Panc1 (cell line): ENCODE results near the gene PRR14L. TPM values are rescaled to one million over a fixed set of nuclear protein-coding genes. Genes with fewer than 3 reads are reported as not detected.
A peak's percentile ranks its signal among the peaks of the same experiment; 100 is the strongest.

Source experiments
- ATAC-seq: fragments of 200-7000 bp; cut with Tn5 transposase; 2 replicates; pipeline ENCODE4 v1.9.1; 2020; ENCODE audit warnings: mild to moderate bottlenecking, moderate library complexity
- BruUV-seq: library from RNA; stranded (reverse); fragments of 400-500 nt; replicated peaks from 2 replicates; lab custom pipeline; 2021; lab: Mats Ljungman, UMichigan
- CTCF ChIA-PET: fragments of 300-600 bp; sonication (Branson Sonifier 250); formaldehyde crosslinking; loops from one replicate; lab custom pipeline; 2022; ENCODE audit warnings: antibody characterized with exemption; lab: Charles Lee
- POLR2A ChIA-PET: fragments of 300-600 bp; sonication (Branson Sonifier 250); formaldehyde crosslinking; loops from one replicate; lab custom pipeline; 2022; ENCODE audit warnings: antibody characterized with exemption; lab: Charles Lee
- DNase-seq: peaks from one replicate; pipeline ENCODE4 v3.0.0-alpha.2; 2010; ENCODE audit warnings: low read depth, low spot score
- H3K27ac ChIP-seq: 2 replicates; pipeline ENCODE4 v1.5.1; 2011; ENCODE audit warnings: mild to moderate bottlenecking, low read length, inconsistent platforms
- H3K27me3 ChIP-seq: fragments of 200-500 bp; sonication (Bioruptor generic); 2 replicates; pipeline ENCODE4 v1.6.0; 2014; ENCODE audit warnings: low read length, inconsistent platforms; ENCODE audit not compliant: control insufficient read depth, insufficient read depth
- H3K36me3 ChIP-seq: fragments of 200-500 bp; sonication (Bioruptor generic); 2 replicates; pipeline ENCODE4 v1.5.1; 2014; ENCODE audit warnings: inconsistent platforms, mild to moderate bottlenecking, low read length, moderate library complexity; ENCODE audit not compliant: control insufficient read depth, insufficient read depth
- H3K4me1 ChIP-seq: 2 replicates; pipeline ENCODE4 v1.5.1; 2011; ENCODE audit warnings: inconsistent platforms, mild to moderate bottlenecking, low read length, moderate library complexity; ENCODE audit not compliant: control insufficient read depth, insufficient read depth
- H3K4me3 ChIP-seq, 2 experiments: 2 replicates each; pipeline ENCODE4 v1.5.1; 2011 to 2012; ENCODE audit warnings: low read depth in 2 of 2, low read length in 2 of 2, mild to moderate bottlenecking in 2 of 2, inconsistent platforms in 1 of 2, moderate library complexity in 1 of 2
- H3K9me3 ChIP-seq: fragments of 200-500 bp; sonication (Bioruptor generic); 2 replicates; pipeline ENCODE4 v1.5.1; 2014; ENCODE audit warnings: low read depth, mild to moderate bottlenecking, inconsistent platforms, low read length, moderate library complexity; ENCODE audit not compliant: control insufficient read depth, insufficient read depth
- CTCF ChIP-seq: fragments of 450-650 bp; IDR thresholded peaks from 2 replicates; pipeline ENCODE4 v1.5.1; 2017; ENCODE audit warnings: mild to moderate bottlenecking
- POLR2AphosphoS5 ChIP-seq: IDR thresholded peaks from 2 replicates; pipeline ENCODE4 v1.6.1; 2012; ENCODE audit warnings: mild to moderate bottlenecking, low read depth, low read length, moderate library complexity
- REST ChIP-seq, 2 experiments: IDR thresholded peaks; 2 replicates each; pipeline ENCODE4 v1.6.1; 2011 to 2012; ENCODE audit warnings: low read depth in 2 of 2, control low read depth in 1 of 2, low read length in 1 of 2, mild to moderate bottlenecking in 1 of 2, moderate library complexity in 1 of 2; ENCODE audit not compliant: insufficient read depth in 1 of 2
- SIN3A ChIP-seq: IDR thresholded peaks from 2 replicates; pipeline ENCODE4 v1.6.1; 2012; ENCODE audit warnings: low read depth, mild to moderate bottlenecking, low read length, moderate library complexity, borderline replicate concordance; ENCODE audit not compliant: insufficient read depth
- TCF7L2 ChIP-seq: IDR thresholded peaks from 2 replicates; pipeline ENCODE4 v1.6.1; 2011; ENCODE audit warnings: mild to moderate bottlenecking, low read depth, low read length, inconsistent platforms
- in situ Hi-C: cut with HindIII; loops from 2 replicates; pipeline ENCODE4 v1.10.0; 2016; ENCODE audit warnings: low sequenced_read_pairs, low pct_unique_long_range_greater_than_20kb
- intact Hi-C: fragments of 100-400 bp; cut with micrococcal nuclease; formaldehyde crosslinking; loops from one replicate; pipeline ENCODE4 v1.10.0; 2022; ENCODE audit not compliant: unreplicated experiment
- total RNA-seq: library from RNA; stranded (reverse); gene quantifications from one replicate; pipeline ENCODE4 v1.2.1, GENCODE V29; 2021; ENCODE audit not compliant: unreplicated experiment

PRR14L gene
- total RNA-seq, 1 experiment from 2014 or later: 45.7 TPM

- DNase-seq (no peak), ATAC-seq (no peak)
- peaks cover 3% of the 10 kb centered on the region; the same call in 1 of the 2 replicates for H3K36me3 ChIP-seq
- intact Hi-C loops: no loop called here
- H3K27ac ChIP-seq: peak overlapping the region; percentile 92
- peak overlapping the region; percentile 84 to 91 for H3K4me3 ChIP-seq
- no TSS peak for BruUV-seq
- TF ChIP-seq SIN3A (no peak), TCF7L2 (no peak), POLR2AphosphoS5 (no peak), CTCF (no peak), REST (IDR thresholded peaks at IDR 0.05; ENCODE audit: insufficient read depth in 1 of 2, low read depth in 2 of 2, low read length in 1 of 2) (no peak)
- ChIA-PET POLR2A (no interaction called here), CTCF (no interaction called here)
- in situ Hi-C loops: no loop called here
- H3K9me3 ChIP-seq: no peaks in the 10 kb centered on the region
- peaks cover 20% of the 10 kb centered on the region for H3K4me1 ChIP-seq
- no peaks in the 10 kb centered on the region for H3K27me3 ChIP-seq
Measured at GRCh38 chr22:31754813-31755212, 4.9 kb upstream of the PRR14L start.

GRCh38 chr22:31753634-31754501 is 3.9 kb upstream of the PRR14L start, which contains the start of gene DEPDC5:
DEPDC5 (plus strand) TSS chr22:31754019; CDS start chr22:31754922, 903 bp downstream.
- TF ChIP-seq CTCF (no peak), REST (IDR thresholded peaks at IDR 0.05; ENCODE audit: insufficient read depth in 1 of 2, low read depth in 2 of 2, low read length in 1 of 2) (no peak), POLR2AphosphoS5 (peak; percentile 77), TCF7L2 (no peak), SIN3A (no peak)
- peak within 1 kb of the TSS; percentile 97 for H3K27ac ChIP-seq
- POLR2A ChIA-PET: no interaction called here
- DNase-seq (no peak), ATAC-seq (peak; percentile 90)
- in situ Hi-C loops: no loop called here
- no peaks in the 10 kb centered on the region for H3K9me3 ChIP-seq
- intact Hi-C loops: no loop called here
- H3K4me1 ChIP-seq: peaks cover 20% of the 10 kb centered on the region
- H3K4me3 ChIP-seq: peak within 1 kb of the TSS; percentile 84 to 91
- BruUV-seq: no TSS peak
- H3K36me3 ChIP-seq: peaks cover 10% of the 10 kb centered on the region; the same call in 1 of the 2 replicates
- no peaks in the 10 kb centered on the region for H3K27me3 ChIP-seq
- CTCF ChIA-PET: no interaction called here
